NCI-H1048 (cell line): ENCODE data around the gene TGFB2.

ENCODE experiments used
- DNase-seq: peaks from one replicate; lab custom pipeline; 2025; lab: John Stamatoyannopoulos, UW

Gene TGFB2

GRCh38 chr1:218426343-218426657, 81.2 kb downstream of the TGFB2 start:
- no peak for DNase-seq

DNA sequence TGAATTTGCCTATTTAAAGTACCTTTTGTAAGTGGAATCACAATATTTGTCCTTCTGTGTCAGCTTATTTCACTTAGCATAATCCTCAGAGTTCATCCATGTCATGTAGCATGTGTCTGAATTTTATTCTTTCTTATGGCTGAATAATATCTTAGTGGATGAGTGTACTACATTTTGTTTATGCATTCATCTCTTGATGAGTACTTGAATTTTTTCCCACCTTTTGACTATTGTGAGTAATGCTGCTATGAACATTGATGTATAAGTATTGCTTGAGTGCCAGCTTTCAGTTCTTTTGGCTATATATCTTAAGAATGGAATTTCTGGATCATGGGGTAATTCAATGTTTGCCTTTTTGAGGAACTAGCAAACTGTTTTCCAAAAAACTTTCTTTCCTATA, 84.2 kb downstream of the TGFB2 start:
- no peak for DNase-seq

DNA sequence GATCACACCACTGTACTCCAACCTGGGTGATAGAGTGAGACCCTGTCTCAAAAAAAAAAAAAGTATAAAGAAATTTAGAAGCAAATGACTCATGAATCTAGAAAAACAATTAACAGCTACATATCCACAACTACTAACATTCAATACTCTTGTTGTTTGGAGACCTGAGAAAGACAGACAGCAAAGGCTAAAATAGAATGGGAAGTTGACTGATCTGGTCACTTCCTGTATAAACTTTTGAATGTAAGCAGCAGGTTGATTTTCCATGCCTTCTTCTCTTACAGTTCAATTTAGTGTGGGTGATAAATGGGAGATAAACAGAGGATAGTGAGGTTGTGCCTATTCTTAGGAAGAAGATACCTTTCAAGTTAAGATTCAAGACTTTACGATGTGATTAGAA, 85.2 kb downstream of the TGFB2 start:
- no peak for DNase-seq

DNA sequence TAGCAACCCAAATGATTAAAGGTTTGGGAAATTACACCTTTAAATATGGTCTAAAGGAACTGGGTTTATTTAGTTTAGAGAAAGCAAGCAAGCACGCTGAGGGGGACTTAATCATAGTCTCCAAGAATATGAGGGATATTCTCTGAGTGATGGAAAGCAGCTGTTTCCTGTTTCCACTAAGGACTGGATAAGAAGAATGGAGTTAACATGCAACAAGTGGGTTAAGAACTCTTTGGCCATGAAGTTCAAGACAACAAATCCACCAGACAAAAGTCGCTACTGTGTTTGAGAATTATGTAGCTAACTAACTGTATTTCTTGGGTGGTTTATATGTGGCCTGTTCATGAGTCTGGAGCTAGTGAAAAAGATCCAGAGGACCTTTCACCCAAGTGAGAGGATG, 85.7 kb downstream of the TGFB2 start:
- DNase-seq = no peak

DNA sequence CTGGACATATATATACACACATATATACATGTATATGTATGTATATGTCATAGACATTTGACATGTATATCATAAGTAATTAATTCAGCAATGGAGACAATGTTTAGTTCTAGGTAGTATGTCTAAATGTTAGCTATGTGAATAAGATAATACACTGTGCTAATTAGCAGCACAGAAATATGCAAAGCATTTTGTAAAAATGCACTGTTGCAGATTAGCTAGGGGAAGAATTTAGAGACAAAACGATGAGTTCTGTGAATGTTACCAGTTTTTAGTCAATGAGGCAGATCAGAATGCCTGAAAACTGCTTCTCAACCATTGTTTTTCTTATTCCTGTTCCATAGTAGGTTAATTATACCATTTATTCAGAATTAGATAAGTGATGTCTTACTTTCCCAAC, 86.3 kb downstream of the TGFB2 start:
- no peak for DNase-seq

DNA sequence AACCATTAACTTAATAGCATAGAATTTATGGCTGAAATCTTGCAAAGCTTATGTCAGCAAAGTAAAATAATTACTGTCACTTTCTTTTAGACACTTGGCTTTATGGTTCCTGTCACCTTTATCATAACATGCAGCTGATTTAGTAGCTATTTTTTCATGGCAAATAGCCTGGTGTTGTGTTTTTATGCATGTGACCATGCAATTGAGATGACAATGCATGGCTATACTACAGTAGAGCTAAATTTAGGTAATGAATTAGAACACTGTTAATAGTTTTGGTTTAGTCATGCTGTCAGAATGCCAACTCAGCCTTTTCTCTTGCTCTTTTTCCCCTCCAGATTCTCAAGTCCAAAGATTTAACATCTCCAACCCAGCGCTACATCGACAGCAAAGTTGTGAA, 88.6 kb downstream of the TGFB2 start:
- DNase-seq = no peak

DNA sequence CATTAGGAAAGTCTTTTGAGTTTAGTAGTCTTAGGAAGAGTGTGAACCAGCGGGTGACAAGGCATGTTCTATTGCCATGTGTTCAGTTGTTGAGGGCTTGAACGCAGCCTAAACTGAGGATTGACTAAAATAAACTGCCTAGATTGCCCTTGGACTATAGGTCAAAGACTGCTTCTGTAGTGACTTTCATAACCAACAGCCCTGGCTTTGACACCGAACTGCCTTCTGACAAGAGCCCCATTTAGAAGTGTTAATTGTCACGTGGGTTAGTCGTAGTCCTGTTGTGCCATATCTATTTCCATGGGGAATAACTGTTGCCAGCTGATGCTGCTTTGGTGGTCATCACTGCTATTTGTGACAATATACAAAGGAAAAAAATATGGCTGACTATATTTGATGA, 90.4 kb downstream of the TGFB2 start:
- DNase-seq = no peak

GRCh38 chr1:218436346-218436745, 91.2 kb downstream of the TGFB2 start:
- no peak for DNase-seq

DNA sequence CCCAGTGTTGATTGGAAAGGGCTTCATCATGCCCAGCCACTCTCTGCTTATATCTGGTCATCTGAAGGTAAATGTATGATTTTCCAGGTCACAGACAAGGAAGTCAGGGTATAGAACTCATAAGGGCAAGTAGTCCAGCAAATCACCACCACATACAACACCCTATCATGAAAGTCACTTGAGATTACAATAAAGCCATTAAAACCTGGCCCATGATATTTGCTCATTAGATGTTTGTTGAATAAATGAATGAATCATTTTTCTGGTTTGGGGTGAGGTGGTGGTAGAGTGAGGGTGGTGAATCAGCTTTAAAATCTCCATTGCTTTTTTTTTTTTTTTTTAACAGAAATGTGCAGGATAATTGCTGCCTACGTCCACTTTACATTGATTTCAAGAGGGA, 91.9 kb downstream of the TGFB2 start:
- no peak for DNase-seq

DNA sequence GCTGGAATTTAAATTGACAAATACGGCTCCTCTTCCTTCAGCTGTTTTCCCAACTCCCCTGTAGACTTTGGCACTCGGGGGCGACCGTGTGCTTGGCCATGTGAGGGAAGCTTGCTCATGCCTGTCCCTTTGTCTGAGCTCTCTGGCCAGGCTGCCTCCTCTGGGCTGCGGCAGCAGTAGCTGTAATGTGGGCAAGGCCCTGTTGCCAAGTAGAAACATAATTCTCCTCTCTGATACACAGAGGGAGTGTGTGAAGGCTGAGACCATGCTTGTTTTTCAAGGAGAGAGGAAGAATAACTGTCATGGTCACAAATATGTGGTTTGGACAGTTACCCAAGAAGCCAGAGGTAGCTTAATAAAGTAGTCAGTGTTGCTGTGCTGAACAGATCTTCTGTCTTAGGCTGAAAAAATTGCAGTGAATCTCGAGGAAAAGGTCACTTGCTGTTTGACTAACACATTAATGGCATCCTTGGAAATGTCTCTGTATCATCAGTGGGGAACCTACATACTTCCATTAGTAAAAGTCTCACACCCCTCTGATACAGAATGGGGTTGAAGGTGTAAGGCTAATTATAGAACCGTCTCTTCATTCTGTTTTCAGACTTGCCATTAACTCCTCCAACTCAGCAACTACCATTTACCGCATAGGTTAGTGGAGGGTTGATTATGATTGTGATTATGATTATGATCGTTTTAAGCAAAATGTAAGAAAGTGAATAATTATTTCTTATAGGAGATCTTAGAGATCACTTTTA, 94.6 kb downstream of the TGFB2 start:
- no peak for DNase-seq

GRCh38 chr1:218443255-218443654, 98.1 kb downstream of the TGFB2 start:
- no peak for DNase-seq

DNA sequence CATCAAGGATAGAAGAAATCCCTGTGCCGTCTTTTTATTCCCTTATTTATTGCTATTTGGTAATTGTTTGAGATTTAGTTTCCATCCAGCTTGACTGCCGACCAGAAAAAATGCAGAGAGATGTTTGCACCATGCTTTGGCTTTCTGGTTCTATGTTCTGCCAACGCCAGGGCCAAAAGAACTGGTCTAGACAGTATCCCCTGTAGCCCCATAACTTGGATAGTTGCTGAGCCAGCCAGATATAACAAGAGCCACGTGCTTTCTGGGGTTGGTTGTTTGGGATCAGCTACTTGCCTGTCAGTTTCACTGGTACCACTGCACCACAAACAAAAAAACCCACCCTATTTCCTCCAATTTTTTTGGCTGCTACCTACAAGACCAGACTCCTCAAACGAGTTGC, 99.0 kb downstream of the TGFB2 start:
- no peak for DNase-seq

- DNase-seq = no peak
These were observed 99.5 kb downstream of the TGFB2 start for GRCh38 chr1:218444588-218444987.

DNA sequence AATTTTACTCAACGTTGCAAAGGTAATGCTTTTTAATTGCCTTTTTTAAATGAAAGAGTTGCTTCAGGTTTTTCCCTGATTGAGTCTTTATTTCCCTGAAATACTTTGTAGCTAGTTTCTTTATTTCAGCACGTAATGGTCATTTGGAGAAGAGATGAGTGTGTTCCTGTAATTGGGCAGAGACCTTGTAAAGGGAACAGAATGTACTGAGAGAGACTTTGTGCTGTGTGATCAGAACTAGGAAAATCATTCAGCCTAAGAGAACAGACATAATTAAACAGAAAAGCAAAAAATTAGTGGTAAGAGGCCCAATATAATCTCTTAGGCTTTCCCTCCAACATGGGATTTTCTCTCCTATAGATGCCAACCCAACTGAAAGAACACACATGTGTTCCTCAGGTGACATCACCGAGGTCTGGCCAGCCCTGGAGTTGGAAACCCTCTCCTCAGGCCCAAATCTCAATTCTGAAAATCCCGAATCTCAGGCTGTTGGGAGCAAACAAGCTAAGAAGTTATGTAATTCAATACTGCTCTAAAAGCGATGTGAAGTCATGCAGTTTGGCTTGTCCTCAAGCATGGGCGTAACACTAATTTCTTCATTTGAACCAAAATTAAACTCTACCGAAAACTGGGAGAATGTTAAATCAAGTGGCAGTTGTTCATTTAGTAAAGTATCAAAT, 102.0 kb downstream of the TGFB2 start:
- DNase-seq = no peak

- DNase-seq = no peak
These were observed 106.3 kb downstream of the TGFB2 start for GRCh38 chr1:218451415-218451814.

DNA sequence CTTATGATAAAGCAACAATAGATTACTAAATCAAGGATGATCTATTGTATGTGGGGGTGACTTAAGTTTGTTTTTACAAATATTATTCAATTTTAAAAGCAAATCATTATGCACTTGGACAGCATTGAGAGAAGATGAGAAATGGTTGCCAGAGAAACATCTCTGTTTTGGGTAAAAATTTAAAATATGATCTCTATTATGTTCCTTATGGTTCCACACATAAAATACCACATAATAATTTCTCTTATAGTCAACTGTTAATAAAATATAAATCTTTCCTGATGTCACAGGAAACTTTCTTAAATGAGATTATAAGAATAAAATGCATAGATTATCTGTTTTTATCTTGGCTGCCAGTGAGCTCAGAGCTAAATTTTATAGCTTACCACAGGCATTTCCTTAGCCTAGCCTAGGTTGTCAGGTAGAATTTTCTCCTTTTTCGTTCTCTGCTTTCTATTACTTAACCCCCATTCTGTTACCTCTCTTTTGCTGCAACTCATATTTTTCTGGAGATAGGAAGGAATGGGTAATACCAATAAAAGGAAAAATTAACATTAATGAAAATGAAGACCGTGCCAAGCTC, 109.7 kb downstream of the TGFB2 start:
- DNase-seq = no peak

DNA sequence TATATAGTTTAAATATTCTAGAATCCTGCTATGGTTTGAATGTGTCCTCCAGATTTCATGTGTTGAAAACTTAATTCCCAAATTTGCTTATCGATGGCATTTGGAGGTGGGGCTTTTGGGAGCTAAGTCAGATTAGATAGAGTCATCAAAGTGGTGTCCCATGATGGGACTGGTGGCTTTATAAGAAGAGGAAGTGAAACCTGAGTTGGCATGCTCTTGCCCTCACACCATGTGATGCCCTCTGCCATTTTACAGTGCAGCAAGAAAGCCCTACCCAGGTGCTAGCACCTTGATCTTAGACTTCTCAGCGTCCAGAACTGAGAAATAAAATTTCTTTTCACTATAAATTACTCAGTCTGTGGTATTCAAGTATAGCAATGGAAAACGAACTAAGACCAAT, 111.3 kb downstream of the TGFB2 start:
- no peak for DNase-seq

GRCh38 chr1:218459450-218459849, 114.3 kb downstream of the TGFB2 start:
- no peak for DNase-seq

GRCh38 chr1:218459878-218460711, 115.0 kb downstream of the TGFB2 start:
- DNase-seq = no peak

- no peak for DNase-seq
These were observed 116.2 kb downstream of the TGFB2 start for GRCh38 chr1:218461351-218461750.

DNA sequence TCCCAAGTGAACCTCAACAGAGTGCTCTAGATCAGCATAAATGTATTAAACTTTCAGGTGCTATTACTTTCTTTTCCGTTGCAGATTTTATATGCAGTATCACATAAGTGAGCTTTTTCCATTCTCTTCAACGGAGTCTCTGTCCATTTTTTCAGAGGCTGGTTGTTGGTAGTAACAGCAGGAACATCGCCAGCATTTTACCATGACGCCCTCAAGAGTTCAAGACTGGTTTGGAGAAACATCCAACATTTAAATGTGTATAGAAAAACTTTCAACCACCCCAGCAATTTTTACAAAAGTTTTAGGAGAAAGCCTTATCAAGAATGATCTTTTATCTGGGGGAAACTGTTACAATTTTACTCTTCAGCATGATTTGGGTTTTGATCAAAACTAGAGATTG, 117.0 kb downstream of the TGFB2 start:
- DNase-seq = no peak

DNA sequence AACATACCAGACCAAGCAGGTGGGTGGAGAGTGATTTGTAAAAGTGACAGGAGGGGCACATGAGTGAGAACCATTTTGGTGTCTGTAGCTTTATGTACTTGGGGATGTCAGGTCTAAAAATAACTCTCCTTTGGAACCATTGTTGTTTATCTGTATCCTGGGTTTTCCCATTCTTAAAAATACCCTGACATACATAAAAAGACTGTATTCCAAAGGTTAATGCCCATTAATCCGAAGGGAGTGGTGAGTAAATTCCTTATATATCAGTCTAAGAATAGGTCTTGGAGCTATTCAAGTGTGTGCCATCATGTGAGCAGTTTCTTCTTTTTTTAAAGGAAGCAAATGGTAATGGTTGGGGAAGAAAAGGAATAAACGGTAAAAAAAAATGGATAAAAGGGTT, 117.5 kb downstream of the TGFB2 start:
- no peak for DNase-seq
